GM20431 (cell line): Measurements from ENCODE around the gene FGF3.
"Not testable (repeated sequence)": the region's sequence is repeated elsewhere in the genome, so short reads cannot be mapped to it uniquely, and the experiment has no call there.

Source experiments
- in situ Hi-C: fragments of 300-500 bp; cut with MseI, MboI; formaldehyde crosslinking; loops from one replicate; pipeline ENCODE4 v1.15.0; 2020; ENCODE audit warnings: low sequenced_read_pairs; ENCODE audit not compliant: unreplicated experiment

The FGF3 gene

DNA sequence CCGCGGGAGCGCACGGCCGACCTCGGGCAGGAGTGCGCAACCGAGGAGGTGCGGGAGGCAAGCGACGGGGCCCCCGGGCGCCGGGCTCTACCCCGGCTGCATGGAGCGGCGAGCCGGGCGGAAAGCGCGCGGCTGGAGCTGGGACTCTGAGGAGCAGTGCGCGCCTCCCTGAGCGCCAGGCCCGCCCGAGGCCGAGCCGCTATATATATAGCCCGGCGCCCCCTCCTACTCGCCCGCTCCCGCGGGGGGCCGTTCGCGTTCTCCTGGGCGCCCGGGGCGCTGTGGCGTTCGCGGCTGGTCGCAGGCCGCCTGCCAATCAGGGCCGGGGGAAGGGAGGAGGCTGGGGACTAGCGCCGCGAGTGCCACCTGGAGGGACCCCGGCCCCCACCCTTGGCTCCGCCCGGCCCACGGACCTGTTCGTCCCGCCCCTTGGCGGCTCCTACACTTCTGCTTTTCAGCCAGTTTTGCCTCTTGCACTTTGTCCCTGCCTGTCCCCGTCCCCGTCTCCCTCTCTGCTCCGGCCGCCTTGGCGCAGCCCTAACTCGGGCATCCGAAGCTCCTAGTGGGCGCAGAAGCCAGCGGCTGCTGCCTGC is 44.0 kb downstream of the FGF3 start, which contains the start of gene FGF4:
Gene FGF4, minus strand, starts transcription at position 179 of the 593 bp plus-strand sequence. CDS start 257 bp downstream, outside the sequence.
- in situ Hi-C loops: no loop called here

DNA sequence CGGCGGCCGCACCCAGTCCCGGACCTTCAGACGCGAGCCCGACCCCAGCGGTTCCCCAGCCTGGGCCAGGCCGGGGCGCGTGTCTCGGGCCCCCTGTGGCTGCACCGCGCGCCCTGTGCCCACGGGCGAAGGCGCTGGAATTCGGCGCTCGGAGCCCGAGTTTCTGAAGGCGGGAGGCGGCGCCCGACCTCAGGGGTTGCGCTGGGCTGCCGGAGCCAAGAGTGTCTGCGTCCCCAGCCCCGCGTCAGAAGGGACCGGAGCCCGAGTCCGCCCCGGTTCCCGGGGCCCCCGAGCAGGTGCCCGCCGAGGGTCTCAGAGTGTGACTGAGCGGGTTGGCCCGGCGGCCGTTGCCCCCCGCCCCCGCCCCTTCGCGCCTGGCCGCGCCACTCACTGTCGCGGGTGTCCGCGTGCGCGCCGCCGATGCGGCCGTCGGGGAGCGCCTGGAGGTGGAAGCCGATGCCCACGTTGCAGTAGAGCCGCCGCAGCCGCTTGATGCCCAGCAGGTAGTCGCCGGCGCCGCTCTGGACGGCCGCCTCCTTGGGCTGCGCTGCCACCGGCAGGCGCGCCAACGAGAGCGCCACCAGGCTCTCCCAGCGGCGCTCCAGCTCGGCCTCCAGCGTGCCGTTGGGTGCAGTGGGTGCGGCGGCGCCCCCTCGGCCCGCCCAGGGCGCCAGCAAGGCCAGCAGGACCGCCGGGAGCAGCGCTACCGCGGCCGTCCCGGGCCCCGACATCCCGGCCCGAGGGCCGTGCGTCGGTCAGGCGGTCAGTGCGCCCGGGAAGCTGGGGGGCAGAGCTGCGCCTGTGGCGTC is 44.7 kb downstream of the FGF3 start:
- in situ Hi-C loops: no loop called here

- in situ Hi-C loops: no loop called here
These were observed 45.4 kb downstream of the FGF3 start for GRCh38 chr11:69773626-69774353.

GRCh38 chr11:69771466-69771865 is 47.8 kb downstream of the FGF3 start:
- in situ Hi-C loops: no loop called here

DNA sequence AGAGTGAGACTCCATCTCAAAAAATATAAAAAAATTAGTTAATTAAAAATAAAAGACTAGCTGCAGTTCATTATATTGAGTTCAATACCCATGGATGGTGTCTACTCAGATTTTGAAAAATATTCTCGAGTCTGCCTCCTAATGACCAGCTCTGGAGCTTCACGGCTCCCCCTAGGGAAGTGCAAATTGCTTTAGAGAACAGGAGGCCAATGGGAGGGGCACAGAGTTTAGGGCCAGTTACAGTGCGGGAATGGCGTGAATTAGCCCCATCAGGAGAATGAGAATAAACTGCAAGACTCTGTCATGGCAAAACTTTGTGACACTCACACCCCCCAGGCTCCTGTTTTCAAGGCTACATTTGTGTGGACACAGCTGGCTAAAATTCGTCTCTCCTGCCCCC is 48.7 kb downstream of the FGF3 start:
- in situ Hi-C loops: no loop called here

DNA sequence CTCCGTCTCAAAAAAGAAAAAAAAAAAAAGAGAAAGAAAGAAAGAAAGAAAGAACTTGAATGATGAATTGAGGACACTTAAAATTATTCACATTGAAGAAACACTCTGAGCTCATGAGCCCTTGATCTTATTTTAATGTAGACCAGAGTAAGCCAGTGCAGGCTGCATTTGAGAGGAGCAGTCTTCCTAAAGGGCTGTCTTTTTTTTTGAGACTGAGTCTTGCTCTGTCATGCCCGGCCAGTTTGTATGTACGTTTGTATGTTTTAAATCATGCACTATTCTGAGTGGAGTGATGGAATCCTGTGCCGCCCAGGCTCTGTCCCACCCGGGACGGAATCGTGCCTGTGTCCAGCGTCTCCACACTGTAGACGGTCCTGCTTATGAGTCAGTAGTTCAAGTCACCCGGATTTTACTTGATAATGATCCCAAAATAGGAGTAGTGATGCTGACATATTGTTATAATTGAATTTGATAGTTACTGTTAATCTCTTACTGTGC is 53.7 kb downstream of the FGF3 start:
- in situ Hi-C loops: no loop called here

DNA sequence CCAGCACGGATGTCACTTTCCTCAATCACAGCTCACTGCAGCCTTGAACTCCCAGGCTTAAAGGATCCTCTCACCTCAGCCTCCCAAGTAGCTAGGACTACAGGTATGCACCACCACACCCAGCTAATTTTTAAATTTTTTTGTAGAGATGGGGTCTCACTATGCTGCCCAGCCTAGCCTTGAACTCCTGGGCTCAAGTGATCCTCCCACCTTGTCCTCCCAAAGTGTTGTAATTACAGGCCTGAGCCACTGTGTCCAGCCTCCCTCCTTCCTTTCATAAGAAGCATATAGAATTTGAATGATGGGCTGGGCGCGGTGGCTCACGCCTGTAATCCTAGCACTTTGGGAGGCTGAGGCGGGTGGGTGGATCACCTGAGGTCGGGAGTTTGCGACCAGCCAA is 54.3 kb downstream of the FGF3 start:
- in situ Hi-C loops: not testable (repeated sequence)

DNA sequence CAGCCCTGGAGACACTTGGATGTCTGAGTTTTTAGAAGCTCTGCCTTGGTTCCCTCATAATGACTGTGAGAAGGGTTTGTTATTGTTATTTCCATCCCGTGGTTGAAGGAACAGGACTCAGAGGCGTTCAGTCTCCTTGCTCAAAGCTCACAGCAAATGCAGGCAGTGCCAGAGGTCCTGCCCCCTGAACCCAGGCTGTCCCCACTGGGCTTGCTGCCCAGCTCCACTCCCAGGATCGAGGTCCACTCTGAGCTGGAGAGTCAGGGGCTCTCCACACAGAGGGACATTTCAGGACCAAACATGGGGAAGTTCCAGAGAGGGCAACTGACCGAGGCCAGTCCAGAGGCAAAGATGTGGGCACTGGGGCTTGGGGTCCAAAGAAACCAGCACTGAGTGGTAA is 58.9 kb downstream of the FGF3 start:
- in situ Hi-C loops: no loop called here
